ENCODE data around the gene KYNU. TPM values are rescaled to one million over a fixed set of nuclear protein-coding genes. Genes with fewer than 3 reads are reported as not detected.

The KYNU gene
- total RNA-seq, 1 experiment from 2014 or later: 55.7 TPM

DNA sequence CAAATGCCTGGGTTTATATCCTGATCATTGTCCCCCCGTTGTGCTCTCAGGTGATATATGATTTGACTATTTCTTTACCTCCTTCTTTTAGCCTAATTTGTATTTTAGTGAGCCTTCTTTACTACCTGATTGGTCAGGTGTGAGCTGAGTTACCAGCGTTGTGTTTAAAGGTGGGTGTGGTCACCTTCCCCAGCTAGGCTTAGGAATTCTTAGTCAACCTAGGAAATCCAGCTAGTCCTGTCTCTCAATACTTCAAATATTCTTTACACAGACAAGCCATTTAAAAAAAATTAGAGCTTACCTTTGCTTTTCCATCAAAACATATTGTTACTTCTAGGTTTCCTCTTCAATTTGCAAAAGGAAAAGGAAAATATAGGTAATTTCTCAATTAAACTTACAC, 30.2 kb downstream of the KYNU start:
- CTCF ChIA-PET: interaction anchor here (0.6 kb wide), 1 partner anchor 206 kb away, joined by 3 read pairs; no protein-coding TSS in a partner anchor
- peaks cover 23% of the 10 kb centered on the region for H3F3A ChIP-seq (ENCODE audit: insufficient read depth, low read depth)
- H3K36me3 ChIP-seq (ENCODE audit: low read depth): no peaks in the 10 kb centered on the region
- intact Hi-C loops (cut with micrococcal nuclease; ENCODE audit: unreplicated experiment): no loop called here
- no peaks in the 10 kb centered on the region; the same call in 1 of the 2 replicates for H3K9me2 ChIP-seq (ENCODE audit: insufficient read depth)
- H3K4me3 ChIP-seq: no peak overlapping the region
- H3K27ac ChIP-seq: no peak overlapping the region
- BruUV-seq (replicated peaks): no TSS peak
- H3K27me3 ChIP-seq (ENCODE audit: insufficient read depth, low read depth): no peaks in the 10 kb centered on the region
- no peaks in the 10 kb centered on the region for H4K20me1 ChIP-seq (ENCODE audit: insufficient read depth)
- H3K9me3 ChIP-seq (ENCODE audit: insufficient read depth, low read depth): no peaks in the 10 kb centered on the region; the same call in none of the 2 replicates
- no peaks in the 10 kb centered on the region for H3K79me2 ChIP-seq (ENCODE audit: low read depth)
- POLR2A ChIA-PET (ENCODE audit: unreplicated experiment): interaction anchor here (0.5 to 0.6 kb wide), 2 partner anchors 33 to 67 kb away, joined by 3 to 5 read pairs; no protein-coding TSS in a partner anchor
- DNase-seq: peak; percentile 21 to 53
- TF ChIP-seq EZH2 (IDR thresholded peaks at IDR 0.05; ENCODE audit: low read depth): no peak
- TF ChIP-seq, protein P1, sequence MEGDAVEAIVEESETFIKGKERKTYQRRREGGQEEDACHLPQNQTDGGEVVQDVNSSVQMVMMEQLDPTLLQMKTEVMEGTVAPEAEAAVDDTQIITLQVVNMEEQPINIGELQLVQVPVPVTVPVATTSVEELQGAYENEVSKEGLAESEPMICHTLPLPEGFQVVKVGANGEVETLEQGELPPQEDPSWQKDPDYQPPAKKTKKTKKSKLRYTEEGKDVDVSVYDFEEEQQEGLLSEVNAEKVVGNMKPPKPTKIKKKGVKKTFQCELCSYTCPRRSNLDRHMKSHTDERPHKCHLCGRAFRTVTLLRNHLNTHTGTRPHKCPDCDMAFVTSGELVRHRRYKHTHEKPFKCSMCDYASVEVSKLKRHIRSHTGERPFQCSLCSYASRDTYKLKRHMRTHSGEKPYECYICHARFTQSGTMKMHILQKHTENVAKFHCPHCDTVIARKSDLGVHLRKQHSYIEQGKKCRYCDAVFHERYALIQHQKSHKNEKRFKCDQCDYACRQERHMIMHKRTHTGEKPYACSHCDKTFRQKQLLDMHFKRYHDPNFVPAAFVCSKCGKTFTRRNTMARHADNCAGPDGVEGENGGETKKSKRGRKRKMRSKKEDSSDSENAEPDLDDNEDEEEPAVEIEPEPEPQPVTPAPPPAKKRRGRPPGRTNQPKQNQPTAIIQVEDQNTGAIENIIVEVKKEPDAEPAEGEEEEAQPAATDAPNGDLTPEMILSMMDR (conservative IDR thresholded peaks at IDR 0.05): no peak
- no peak overlapping the region for H2AFZ ChIP-seq
- H3K4me2 ChIP-seq: peak overlapping the region; percentile 34; the same call in 1 of the 2 replicates
- H3K4me1 ChIP-seq (replicated peaks; ENCODE audit: insufficient read depth): peaks cover 40% of the 10 kb centered on the region

DNA sequence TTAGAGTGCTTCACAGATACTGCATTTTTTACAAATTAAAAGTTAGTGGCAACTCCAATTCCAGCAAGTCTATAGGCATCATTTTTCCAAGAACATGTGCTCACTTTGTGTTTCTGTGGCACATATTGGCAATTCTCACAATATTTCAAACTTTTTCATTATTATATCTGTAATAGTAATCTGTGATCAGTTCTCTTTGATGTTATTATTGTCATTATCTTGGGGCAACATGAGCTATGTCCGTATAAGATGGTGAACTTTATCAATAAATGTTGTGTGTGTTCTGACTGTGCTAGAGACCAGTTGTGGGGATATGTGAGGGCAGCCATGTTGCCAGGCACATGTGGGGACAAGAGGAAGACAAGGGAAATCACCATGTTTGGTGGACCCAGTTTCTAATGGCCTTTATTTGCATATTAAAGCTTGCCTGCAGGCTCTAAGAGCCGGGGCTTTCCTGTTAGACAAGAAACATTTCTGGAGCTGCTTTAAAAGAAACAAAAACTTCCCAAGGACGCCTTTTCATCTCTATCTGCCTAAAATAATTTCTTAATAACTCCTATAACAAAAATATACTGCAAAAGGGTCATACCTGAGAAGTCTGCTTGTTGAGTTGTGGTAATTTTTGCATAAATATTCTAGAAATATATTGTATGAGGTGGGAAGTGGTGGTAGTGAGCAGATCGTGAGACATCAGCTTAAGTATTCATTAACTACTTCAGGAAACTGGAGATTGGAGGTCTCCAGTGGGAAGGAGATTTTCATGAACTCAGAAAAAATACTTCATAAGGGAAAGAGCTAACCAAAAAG, 37.2 kb downstream of the KYNU start:
- H3K27ac ChIP-seq: no peak overlapping the region
- ChIA-PET CTCF (no interaction called here), POLR2A (ENCODE audit: unreplicated experiment) (interaction anchor here (0.6 kb wide), 3 partner anchors 12 to 57 kb away, joined by 3 to 10 read pairs (median 4); no protein-coding TSS in a partner anchor)
- TF ChIP-seq, protein P1 (conservative IDR thresholded peaks at IDR 0.05): no peak
- TF ChIP-seq EZH2 (IDR thresholded peaks at IDR 0.05; ENCODE audit: low read depth): no peak
- 0 out of 2 replicates have a peak, but pooled peaks cover 4% of the 10 kb centered on the region for H3K9me2 ChIP-seq (ENCODE audit: insufficient read depth)
- intact Hi-C loops (cut with micrococcal nuclease; ENCODE audit: unreplicated experiment): no loop called here
- no peaks in the 10 kb centered on the region for H3K36me3 ChIP-seq (ENCODE audit: low read depth)
- no peaks in the 10 kb centered on the region for H3K4me1 ChIP-seq (replicated peaks; ENCODE audit: insufficient read depth)
- no peaks in the 10 kb centered on the region for H4K20me1 ChIP-seq (ENCODE audit: insufficient read depth)
- peak overlapping the region; percentile 17; the same call in 1 of the 2 replicates for H2AFZ ChIP-seq
- no peak overlapping the region for H3K4me2 ChIP-seq
- no peaks in the 10 kb centered on the region for H3F3A ChIP-seq (ENCODE audit: insufficient read depth, low read depth)
- DNase-seq: no peak
- no peak overlapping the region for H3K4me3 ChIP-seq
- no peaks in the 10 kb centered on the region for H3K79me2 ChIP-seq (ENCODE audit: low read depth)
- BruUV-seq (replicated peaks): no TSS peak
- peaks cover 6% of the 10 kb centered on the region; the same call in 1 of the 2 replicates for H3K9me3 ChIP-seq (ENCODE audit: insufficient read depth, low read depth)
- no peaks in the 10 kb centered on the region for H3K27me3 ChIP-seq (ENCODE audit: insufficient read depth, low read depth)

DNA sequence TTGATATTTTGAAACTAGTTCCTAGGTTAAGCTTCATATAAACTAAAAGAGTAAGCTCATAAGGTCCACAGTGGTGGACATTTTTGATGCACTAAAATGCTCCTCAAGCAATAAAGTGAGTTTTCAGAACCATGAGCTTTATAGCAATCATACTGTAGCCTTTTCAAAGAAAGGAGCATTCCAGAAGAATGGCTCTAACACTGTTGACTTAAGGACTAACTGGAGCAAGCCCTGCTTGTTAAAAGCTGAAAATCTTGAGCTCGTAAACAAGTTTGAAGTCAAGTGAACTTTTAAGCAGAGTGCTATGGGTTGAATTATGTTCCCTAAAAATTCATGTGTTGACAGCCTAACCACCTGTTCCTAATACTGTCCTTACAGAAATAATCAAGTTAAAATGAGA, 38.0 kb downstream of the KYNU start:
- ChIA-PET POLR2A (ENCODE audit: unreplicated experiment) (interaction anchor here (0.6 kb wide), 1 partner anchor 48 kb away, joined by 3 read pairs; no protein-coding TSS in a partner anchor), CTCF (interaction anchor here (0.5 kb wide), 1 partner anchor 118 kb away, joined by 4 read pairs; no protein-coding TSS in a partner anchor)
- no peak overlapping the region for H3K4me2 ChIP-seq
- no peak overlapping the region for H3K27ac ChIP-seq
- TF ChIP-seq EZH2 (IDR thresholded peaks at IDR 0.05; ENCODE audit: low read depth): no peak
- TF ChIP-seq, protein P1 (conservative IDR thresholded peaks at IDR 0.05): no peak
- H3F3A ChIP-seq (ENCODE audit: insufficient read depth, low read depth): no peaks in the 10 kb centered on the region
- H3K27me3 ChIP-seq (ENCODE audit: insufficient read depth, low read depth): no peaks in the 10 kb centered on the region
- H4K20me1 ChIP-seq (ENCODE audit: insufficient read depth): no peaks in the 10 kb centered on the region
- H3K4me1 ChIP-seq (replicated peaks; ENCODE audit: insufficient read depth): peaks cover 2% of the 10 kb centered on the region; the same call in 1 of the 2 replicates
- no peaks in the 10 kb centered on the region for H3K36me3 ChIP-seq (ENCODE audit: low read depth)
- no TSS peak for BruUV-seq (replicated peaks)
- peak overlapping the region; percentile 17; the same call in 1 of the 2 replicates for H2AFZ ChIP-seq
- no peaks in the 10 kb centered on the region for H3K79me2 ChIP-seq (ENCODE audit: low read depth)
- H3K4me3 ChIP-seq: no peak overlapping the region
- H3K9me3 ChIP-seq (ENCODE audit: insufficient read depth, low read depth): peaks cover 6% of the 10 kb centered on the region; the same call in 1 of the 2 replicates
- DNase-seq: no peak
- 0 out of 2 replicates have a peak, but pooled peaks cover 4% of the 10 kb centered on the region for H3K9me2 ChIP-seq (ENCODE audit: insufficient read depth)
- intact Hi-C loops (cut with micrococcal nuclease; ENCODE audit: unreplicated experiment): no loop called here

All from PC-9 (cell line).